Erythroblast (primary cell): ENCODE measurements around the gene KRTAP17-1.

Experiments used
- GATA1 ChIP-seq: IDR thresholded peaks from 2 replicates; pipeline ENCODE4 v1.6.1; 2011; ENCODE audit warnings: low read depth, mild to moderate bottlenecking, control low read depth, low read length, moderate library complexity
- POLR2A ChIP-seq: IDR thresholded peaks from 2 replicates; pipeline ENCODE4 v1.6.1; 2011; ENCODE audit warnings: mild to moderate bottlenecking, low read length

DNA sequence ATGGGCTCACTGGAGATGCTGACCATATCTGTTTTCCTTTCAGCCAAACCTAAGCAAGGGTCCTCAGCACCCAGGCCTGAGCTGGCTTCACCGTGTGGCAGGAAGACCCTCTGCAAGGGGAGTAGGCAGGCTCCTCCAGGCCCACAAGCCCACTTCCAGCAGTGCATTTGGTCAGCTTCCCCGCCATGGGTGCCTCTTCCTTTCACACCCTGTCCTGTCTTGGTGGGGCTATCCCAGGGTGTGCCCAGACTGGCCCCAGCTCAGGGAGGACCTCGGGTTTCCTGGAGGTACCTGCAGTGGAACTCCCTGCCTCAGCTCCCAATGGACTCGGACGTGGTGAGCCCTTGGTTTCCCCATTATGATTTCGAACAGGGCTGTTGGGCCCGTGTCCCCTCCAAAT, 12.7 kb upstream of the KRTAP17-1 start:
- no peak for TF ChIP-seq POLR2A
- TF ChIP-seq GATA1: no peak
